Cardiac muscle cell (in vitro differentiated cells and primary cell): ENCODE results near the gene AP2A1. TPM values are rescaled to one million over a fixed set of nuclear protein-coding genes. Genes with fewer than 3 reads are reported as not detected.

Experiments
- DNase-seq, 2 donors: peaks; one replicate each; pipeline versions ENCODE4 v3.0.0 to v3.0.0-alpha.2; 2010 to 2017; ENCODE audit warnings: low read depth in 1 of 2, low spot score in 1 of 2
- H3K27ac ChIP-seq: fragments of 200-600 bp; sonication (generic); 2 replicates; pipeline ENCODE4 v1.5.1; 2016
- H3K27me3 ChIP-seq: fragments of 200-600 bp; sonication (generic); 2 replicates; pipeline ENCODE4 v1.6.0; 2016; ENCODE audit warnings: control low read depth
- H3K36me3 ChIP-seq: fragments of 200-600 bp; sonication (generic); 2 replicates; pipeline ENCODE4 v1.5.1; 2016; ENCODE audit warnings: control low read depth
- H3K4me1 ChIP-seq: fragments of 200-600 bp; sonication (generic); 2 replicates; pipeline ENCODE4 v1.8.1; 2017; ENCODE audit warnings: low read depth, mild to moderate bottlenecking, mixed run types
- H3K4me3 ChIP-seq: fragments of 200-600 bp; sonication (generic); 2 replicates; pipeline ENCODE4 v1.5.1; 2016; ENCODE audit warnings: mild to moderate bottlenecking
- H3K9me3 ChIP-seq: fragments of 200-600 bp; sonication (generic); 2 replicates; pipeline ENCODE4 v1.5.1; 2017; ENCODE audit warnings: low read depth, mild to moderate bottlenecking, control low read depth
- polyA plus RNA-seq: library from polyadenylated mRNA; unstranded; fragments of >200 nt; fragmentation: Nextera tagmentation; extraction: Ambion mirVana; gene quantifications from 2 replicates; pipeline ENCODE4 v1.2.1, GENCODE V29; 2016
- total RNA-seq: library from RNA; depleted of rRNA; stranded (reverse); fragments of >200 nt; gene quantifications from 2 replicates; pipeline ENCODE4 v1.2.3, GENCODE V29; 2016
- TF ChIP-seq, protein P1 (sequence below): IDR thresholded peaks from 2 replicates; pipeline ENCODE4 v1.5.1; 2012; ENCODE audit warnings: low read depth, mild to moderate bottlenecking, low read length

AP2A1 gene
- total and polyA plus RNA-seq, 2 experiments from 2014 or later = 78.0 to 153 TPM

DNA sequence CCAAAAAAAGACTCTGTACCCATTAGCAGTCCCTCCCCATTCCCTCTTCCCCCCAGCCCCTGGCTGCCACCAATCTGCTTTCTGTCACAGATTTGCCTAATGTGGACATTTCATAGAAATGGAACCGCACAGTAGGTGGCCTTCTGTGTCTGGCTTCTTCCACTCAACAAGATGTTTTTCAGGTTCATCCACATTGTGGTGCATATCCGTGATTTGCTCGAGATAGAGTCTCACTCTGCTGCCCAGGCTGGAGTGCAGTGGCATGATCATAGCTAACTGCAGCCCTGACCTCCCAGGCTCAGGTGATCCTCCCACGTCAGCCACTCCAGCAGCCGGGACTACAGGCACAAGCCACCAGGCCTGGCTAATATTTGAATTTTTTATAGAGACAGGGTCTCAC lies 20.9 kb downstream of the AP2A1 start:
- TF ChIP-seq, protein P1, sequence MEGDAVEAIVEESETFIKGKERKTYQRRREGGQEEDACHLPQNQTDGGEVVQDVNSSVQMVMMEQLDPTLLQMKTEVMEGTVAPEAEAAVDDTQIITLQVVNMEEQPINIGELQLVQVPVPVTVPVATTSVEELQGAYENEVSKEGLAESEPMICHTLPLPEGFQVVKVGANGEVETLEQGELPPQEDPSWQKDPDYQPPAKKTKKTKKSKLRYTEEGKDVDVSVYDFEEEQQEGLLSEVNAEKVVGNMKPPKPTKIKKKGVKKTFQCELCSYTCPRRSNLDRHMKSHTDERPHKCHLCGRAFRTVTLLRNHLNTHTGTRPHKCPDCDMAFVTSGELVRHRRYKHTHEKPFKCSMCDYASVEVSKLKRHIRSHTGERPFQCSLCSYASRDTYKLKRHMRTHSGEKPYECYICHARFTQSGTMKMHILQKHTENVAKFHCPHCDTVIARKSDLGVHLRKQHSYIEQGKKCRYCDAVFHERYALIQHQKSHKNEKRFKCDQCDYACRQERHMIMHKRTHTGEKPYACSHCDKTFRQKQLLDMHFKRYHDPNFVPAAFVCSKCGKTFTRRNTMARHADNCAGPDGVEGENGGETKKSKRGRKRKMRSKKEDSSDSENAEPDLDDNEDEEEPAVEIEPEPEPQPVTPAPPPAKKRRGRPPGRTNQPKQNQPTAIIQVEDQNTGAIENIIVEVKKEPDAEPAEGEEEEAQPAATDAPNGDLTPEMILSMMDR = no peak
- no peak for DNase-seq
- H3K4me3 ChIP-seq = no peak overlapping the region
- no peak overlapping the region for H3K27ac ChIP-seq
- H3K27me3 ChIP-seq = no peaks in the 10 kb centered on the region
- no peaks in the 10 kb centered on the region for H3K4me1 ChIP-seq
- peaks cover 8% of the 10 kb centered on the region for H3K36me3 ChIP-seq
- H3K9me3 ChIP-seq = no peaks in the 10 kb centered on the region

DNA sequence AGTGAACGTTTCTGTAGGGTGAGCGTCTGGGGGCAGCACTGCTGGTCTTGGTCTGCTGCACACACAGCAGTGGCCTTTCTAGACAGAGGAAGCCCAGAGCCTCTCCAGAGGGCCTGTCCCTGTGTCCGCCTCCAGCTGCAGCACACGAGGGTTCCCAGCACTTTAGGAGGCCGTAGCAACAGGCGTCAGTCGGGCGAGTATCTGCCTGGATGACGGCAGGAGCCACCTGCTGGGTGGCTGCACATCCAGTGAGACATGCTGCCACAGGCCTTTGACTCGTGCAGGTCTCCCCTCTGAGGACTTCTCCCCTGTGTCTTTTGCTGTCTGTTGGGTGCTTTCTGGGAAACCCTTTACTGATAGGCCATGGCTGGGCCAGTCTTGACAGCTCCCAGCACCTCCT lies 22.1 kb downstream of the AP2A1 start:
- TF ChIP-seq, protein P1 = no peak
- H3K27me3 ChIP-seq = no peaks in the 10 kb centered on the region
- no peaks in the 10 kb centered on the region for H3K4me1 ChIP-seq
- H3K9me3 ChIP-seq = no peaks in the 10 kb centered on the region
- no peak overlapping the region for H3K4me3 ChIP-seq
- no peak overlapping the region for H3K27ac ChIP-seq
- no peak for DNase-seq
- peaks cover 5% of the 10 kb centered on the region for H3K36me3 ChIP-seq

DNA sequence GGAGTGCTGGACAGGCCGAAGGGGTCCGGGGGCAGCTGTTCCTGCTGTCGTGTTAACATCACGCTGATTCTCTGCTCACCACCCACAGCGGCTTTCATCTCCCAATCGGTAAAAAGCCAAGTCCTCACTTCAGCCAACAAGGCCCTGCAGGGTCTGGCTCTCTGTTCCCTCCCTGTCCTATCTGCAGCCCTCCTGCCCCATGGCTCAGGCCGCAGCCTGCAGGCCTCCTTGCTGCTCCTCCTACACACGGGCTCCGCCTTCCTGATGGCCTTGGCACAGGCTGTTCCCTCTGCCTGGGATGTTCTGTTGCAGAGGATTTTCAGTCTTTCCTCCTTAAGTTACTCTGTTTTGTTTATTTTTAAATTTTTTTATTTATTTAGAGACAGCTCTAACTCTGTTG lies 24.1 kb downstream of the AP2A1 start:
- TF ChIP-seq, protein P1 = no peak
- Histone ChIP-seq H3K27ac (no peak overlapping the region), H3K9me3 (no peaks in the 10 kb centered on the region), H3K4me3 (no peak overlapping the region), H3K36me3 (peaks cover 22% of the 10 kb centered on the region), H3K27me3 (no peaks in the 10 kb centered on the region), H3K4me1 (no peaks in the 10 kb centered on the region)
- peak in 1 of 2 donors; percentile 84 for DNase-seq

DNA sequence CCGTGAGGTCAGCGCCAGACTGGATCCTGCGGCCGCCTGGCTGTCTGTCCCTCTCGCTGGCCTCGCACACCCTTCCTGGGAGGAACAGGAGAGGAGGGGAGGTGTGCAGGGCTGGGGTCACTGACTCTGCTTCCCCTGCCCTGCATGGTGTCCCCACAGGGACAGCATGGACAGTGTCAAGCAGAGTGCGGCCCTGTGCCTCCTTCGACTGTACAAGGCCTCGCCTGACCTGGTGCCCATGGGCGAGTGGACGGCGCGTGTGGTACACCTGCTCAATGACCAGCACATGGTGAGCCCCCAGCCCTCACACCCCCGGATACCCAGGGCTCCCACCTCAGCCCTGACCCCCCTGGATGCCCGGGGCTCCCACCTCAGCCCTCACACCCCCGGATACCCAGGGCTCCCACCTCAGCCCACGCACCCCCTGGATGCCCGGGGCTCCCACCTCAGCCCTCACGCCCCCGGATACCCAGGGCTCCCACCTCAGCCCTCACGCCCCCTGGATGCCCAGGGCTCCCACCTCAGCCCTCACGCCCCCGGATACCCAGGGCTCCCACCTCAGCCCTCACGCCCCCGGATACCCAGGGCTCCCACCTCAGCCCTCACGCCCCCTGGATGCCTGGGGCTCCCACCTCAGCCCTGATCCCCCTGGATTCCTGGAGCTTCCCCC lies 25.1 kb downstream of the AP2A1 start:
- Histone ChIP-seq H3K9me3 (no peaks in the 10 kb centered on the region), H3K27ac (no peak overlapping the region), H3K36me3 (peaks cover 23% of the 10 kb centered on the region), H3K4me3 (no peak overlapping the region), H3K27me3 (no peaks in the 10 kb centered on the region), H3K4me1 (no peaks in the 10 kb centered on the region)
- DNase-seq = no peak
- TF ChIP-seq, protein P1 = no peak

DNA sequence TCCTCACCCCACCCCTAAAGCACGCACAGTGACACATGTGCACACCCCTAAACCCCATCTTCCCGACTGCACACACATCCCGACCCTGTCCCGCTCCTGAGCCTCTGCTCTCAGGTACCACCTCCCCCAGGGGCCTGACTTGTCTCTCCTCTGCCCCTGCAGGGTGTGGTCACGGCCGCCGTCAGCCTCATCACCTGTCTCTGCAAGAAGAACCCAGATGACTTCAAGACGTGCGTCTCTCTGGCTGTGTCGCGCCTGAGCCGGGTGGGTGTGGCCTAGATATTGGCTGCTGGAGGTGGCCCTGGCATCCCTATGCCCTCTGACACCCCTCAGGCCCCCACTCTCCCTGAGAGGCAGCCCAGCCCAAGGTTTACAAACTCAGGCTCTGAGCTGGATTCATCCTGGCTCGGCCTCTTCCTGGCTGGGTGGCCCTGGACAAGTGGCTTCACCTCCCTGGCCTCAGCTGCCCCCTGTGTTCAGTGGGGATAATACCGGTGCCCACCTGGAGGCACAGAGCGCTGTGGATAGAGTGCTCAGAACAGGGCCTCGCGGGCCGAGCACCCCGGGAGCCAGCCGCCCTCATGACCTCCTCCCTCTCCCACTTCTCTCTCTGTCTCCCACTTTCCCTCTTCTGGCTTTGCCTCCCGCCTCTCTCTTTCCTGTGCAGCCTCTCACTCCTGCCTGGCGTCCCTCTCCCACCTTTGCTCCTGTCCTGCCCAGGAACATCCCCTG lies 26.2 kb downstream of the AP2A1 start:
- Histone ChIP-seq H3K27ac (no peak overlapping the region), H3K9me3 (no peaks in the 10 kb centered on the region), H3K27me3 (no peaks in the 10 kb centered on the region), H3K4me1 (no peaks in the 10 kb centered on the region), H3K4me3 (no peak overlapping the region), H3K36me3 (peaks cover 30% of the 10 kb centered on the region)
- TF ChIP-seq, protein P1 = no peak
- no peak for DNase-seq
